GM19238 (cell line): ENCODE measurements around the gene SESN2.

Experiments
- DNase-seq: peaks from one replicate; pipeline ENCODE4 v3.0.0; 2011; ENCODE audit warnings: low spot score; ENCODE audit not compliant: insufficient read length

SESN2 gene

GRCh38 chr1:28259252-28259933 lies at the start of gene SESN2:
Gene SESN2, plus strand, starts transcription at chr1:28259518. Its CDS starts 330 bp downstream, at chr1:28259848.
- DNase-seq = peak; percentile 98

GRCh38 chr1:28209700-28210099 lies 49.6 kb upstream of the SESN2 start:
- DNase-seq = no peak

GRCh38 chr1:28213315-28213714 lies 46.0 kb upstream of the SESN2 start:
- no peak for DNase-seq

GRCh38 chr1:28229089-28229488 lies 30.2 kb upstream of the SESN2 start:
- no peak for DNase-seq

- DNase-seq = no peak
Measured at GRCh38 chr1:28229996-28230395, 29.3 kb upstream of the SESN2 start.

- DNase-seq = peak; percentile 86
Measured at GRCh38 chr1:28232558-28233263, 26.6 kb upstream of the SESN2 start, which contains the start of gene DNAJC8. Gene DNAJC8, minus strand, starts transcription at chr1:28233029. Its CDS starts 31 bp downstream, at chr1:28232998.

- no peak for DNase-seq
Measured at GRCh38 chr1:28233264-28233606, 26.1 kb upstream of the SESN2 start.

GRCh38 chr1:28235755-28236655 lies 23.3 kb upstream of the SESN2 start, which contains the start of gene ATP5IF1:
Gene ATP5IF1, plus strand, starts transcription at chr1:28236124. Its CDS starts 60 bp downstream, at chr1:28236184.
- DNase-seq = peak; percentile 97

- DNase-seq = no peak
Measured at GRCh38 chr1:28236656-28237322, 22.5 kb upstream of the SESN2 start.

GRCh38 chr1:28239004-28239403 lies 20.3 kb upstream of the SESN2 start:
- no peak for DNase-seq

- DNase-seq = no peak
Measured at GRCh38 chr1:28240024-28240423, 19.3 kb upstream of the SESN2 start.

GRCh38 chr1:28241638-28242241 lies 17.6 kb upstream of the SESN2 start:
- DNase-seq = no peak

- DNase-seq = no peak
Measured at GRCh38 chr1:28243685-28244311, 15.5 kb upstream of the SESN2 start.

GRCh38 chr1:28244549-28245251 lies 14.6 kb upstream of the SESN2 start:
- DNase-seq = no peak

- DNase-seq = no peak
Measured at GRCh38 chr1:28246427-28246832, 12.9 kb upstream of the SESN2 start.

- no peak for DNase-seq
Measured at GRCh38 chr1:28247612-28248272, 11.6 kb upstream of the SESN2 start.

GRCh38 chr1:28248273-28249012 lies 10.9 kb upstream of the SESN2 start:
- no peak for DNase-seq
